ENCODE measurements around the gene C4BPB.

DNA sequence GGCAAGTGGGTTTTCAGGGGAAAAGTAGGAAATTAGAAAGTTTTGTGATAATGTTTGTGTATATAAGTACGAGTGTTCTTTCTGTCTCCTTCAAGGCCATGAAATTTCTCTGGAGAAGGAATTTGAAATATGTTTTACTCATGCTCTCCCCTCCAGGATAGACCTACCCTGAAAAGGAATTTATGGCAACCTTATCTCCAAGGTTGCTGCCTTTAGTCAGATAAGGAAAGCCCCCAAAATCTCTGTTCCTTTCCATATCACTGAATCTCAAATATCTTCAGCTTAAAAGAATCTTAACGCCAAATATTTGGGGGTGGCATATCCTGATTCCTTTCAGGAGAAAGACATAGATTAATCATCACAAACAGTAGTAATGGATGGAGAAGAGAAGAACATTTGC lies 499 bp upstream of the C4BPB start:
- TF ChIP-seq, protein P1, sequence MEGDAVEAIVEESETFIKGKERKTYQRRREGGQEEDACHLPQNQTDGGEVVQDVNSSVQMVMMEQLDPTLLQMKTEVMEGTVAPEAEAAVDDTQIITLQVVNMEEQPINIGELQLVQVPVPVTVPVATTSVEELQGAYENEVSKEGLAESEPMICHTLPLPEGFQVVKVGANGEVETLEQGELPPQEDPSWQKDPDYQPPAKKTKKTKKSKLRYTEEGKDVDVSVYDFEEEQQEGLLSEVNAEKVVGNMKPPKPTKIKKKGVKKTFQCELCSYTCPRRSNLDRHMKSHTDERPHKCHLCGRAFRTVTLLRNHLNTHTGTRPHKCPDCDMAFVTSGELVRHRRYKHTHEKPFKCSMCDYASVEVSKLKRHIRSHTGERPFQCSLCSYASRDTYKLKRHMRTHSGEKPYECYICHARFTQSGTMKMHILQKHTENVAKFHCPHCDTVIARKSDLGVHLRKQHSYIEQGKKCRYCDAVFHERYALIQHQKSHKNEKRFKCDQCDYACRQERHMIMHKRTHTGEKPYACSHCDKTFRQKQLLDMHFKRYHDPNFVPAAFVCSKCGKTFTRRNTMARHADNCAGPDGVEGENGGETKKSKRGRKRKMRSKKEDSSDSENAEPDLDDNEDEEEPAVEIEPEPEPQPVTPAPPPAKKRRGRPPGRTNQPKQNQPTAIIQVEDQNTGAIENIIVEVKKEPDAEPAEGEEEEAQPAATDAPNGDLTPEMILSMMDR (conservative IDR thresholded peaks at IDR 0.05; ENCODE audit: low read length), result no peak
- no peak for TF ChIP-seq EZH2phosphoT487 (IDR thresholded peaks at IDR 0.05; ENCODE audit: borderline replicate concordance, low read depth, low read length)

All from OCI-LY7 (cell line).